ENCODE measurements around the gene MXD4.

- TF ChIP-seq POLR2A (IDR thresholded peaks at IDR 0.05; ENCODE audit: low read depth) (no peak), CTCF (IDR thresholded peaks at IDR 0.05) (no peak)
These were observed 41.9 kb upstream of the MXD4 start for GRCh38 chr4:2303686-2304320.

All from esophagus muscularis mucosa (tissue), 3 donors.